MM.1S (cell line): ENCODE measurements around the gene SLC44A2.

Experiments used
- EZH2 ChIP-seq: fragments of 300-600 bp; sonication (generic); optimal IDR thresholded peaks from 2 replicates; pipeline ENCODE3; 2017; ENCODE audit warnings: low read depth, mild to moderate bottlenecking, antibody characterized with exemption, low read length, mixed read lengths
- TF ChIP-seq, protein P1 (sequence below): fragments of 300-600 bp; sonication (generic); IDR thresholded peaks from 2 replicates; pipeline ENCODE4 v1.5.1; 2016; ENCODE audit warnings: antibody characterized with exemption, low read length, mixed read lengths

DNA sequence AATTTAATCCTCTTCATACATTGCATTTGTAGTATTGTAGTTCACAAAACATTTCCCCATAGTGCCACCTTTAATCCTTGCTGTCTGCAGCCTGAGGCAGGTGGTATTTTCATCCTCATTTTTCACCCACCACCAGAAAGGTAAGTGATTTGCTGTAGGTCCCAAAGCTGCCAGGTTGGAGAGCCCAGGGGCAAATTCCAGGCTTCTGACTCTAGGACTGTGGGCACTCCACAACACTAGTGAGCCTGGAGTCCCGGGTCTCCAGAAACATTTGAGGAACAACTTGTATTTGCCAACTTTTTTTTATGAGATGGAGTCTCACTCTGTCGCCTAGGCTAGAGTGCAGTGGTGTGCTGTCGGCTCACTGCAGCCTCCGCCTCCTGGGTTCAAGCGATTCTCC is 35.0 kb downstream of the SLC44A2 start:
- TF ChIP-seq, protein P1, sequence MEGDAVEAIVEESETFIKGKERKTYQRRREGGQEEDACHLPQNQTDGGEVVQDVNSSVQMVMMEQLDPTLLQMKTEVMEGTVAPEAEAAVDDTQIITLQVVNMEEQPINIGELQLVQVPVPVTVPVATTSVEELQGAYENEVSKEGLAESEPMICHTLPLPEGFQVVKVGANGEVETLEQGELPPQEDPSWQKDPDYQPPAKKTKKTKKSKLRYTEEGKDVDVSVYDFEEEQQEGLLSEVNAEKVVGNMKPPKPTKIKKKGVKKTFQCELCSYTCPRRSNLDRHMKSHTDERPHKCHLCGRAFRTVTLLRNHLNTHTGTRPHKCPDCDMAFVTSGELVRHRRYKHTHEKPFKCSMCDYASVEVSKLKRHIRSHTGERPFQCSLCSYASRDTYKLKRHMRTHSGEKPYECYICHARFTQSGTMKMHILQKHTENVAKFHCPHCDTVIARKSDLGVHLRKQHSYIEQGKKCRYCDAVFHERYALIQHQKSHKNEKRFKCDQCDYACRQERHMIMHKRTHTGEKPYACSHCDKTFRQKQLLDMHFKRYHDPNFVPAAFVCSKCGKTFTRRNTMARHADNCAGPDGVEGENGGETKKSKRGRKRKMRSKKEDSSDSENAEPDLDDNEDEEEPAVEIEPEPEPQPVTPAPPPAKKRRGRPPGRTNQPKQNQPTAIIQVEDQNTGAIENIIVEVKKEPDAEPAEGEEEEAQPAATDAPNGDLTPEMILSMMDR = no peak
- TF ChIP-seq EZH2 = no peak
